ENCODE data around the gene NELL2. TPM values are rescaled to one million over a fixed set of nuclear protein-coding genes. Genes with fewer than 3 reads are reported as not detected.

Gene NELL2
- total and polyA plus RNA-seq, 10 of the 15 experiments (the other 5 are each of a cell fraction or from before 2014, with no cell fraction given): 0.27 to 2.3 (median 0.76) TPM

- TF ChIP-seq TAF1 (IDR thresholded peaks at IDR 0.05; ENCODE audit: borderline replicate concordance, low read depth, low read length) (no peak), RBBP5 (conservative IDR thresholded peaks at IDR 0.05) (no peak)
Observed at GRCh38 chr12:44875954-44876543, at the start of gene NELL2 (continued).

GRCh38 chr12:44921736-44922135, 45.6 kb upstream of the NELL2 start:
- WGBS (ENCODE audit: insufficient coverage, insufficient replicate concordance, low lambda C conversion rate, missing lambda C conversion rate): 71% methylated on average over 3 of the region's 3 CpGs
- FAIRE-seq (no peak), DNase-seq (ENCODE audit: low read depth, low spot score) (no peak), ATAC-seq (no peak)
- Histone ChIP-seq H3K4me3 (no peak overlapping the region), H4K20me1 (ENCODE audit: control insufficient read depth, insufficient read depth) (no peaks in the 10 kb centered on the region), H3K27ac (ENCODE audit: control insufficient read depth, insufficient read depth) (no peak overlapping the region), H2AFZ (ENCODE audit: control insufficient read depth, low read depth, low read length) (no peak overlapping the region), H3K36me3 (ENCODE audit: control insufficient read depth in 2 of 2, insufficient read depth in 2 of 2, low read length in 1 of 2) (no peaks in the 10 kb centered on the region), H3K4me2 (ENCODE audit: control insufficient read depth, insufficient read depth) (no peak overlapping the region), H3K9me3 (replicated peaks; ENCODE audit: control insufficient read depth, insufficient read depth, low read length) (no peaks in the 10 kb centered on the region), H3K4me1 (ENCODE audit: control insufficient read depth, insufficient read depth, low read length) (no peaks in the 10 kb centered on the region), H3K27me3 (replicated peaks in 1 of 2; ENCODE audit: control insufficient read depth in 2 of 2, insufficient read depth in 2 of 2, low read length in 1 of 2) (no peaks in the 10 kb centered on the region), H3K79me2 (ENCODE audit: control insufficient read depth, insufficient read depth, low read length) (no peaks in the 10 kb centered on the region), H3K9ac (ENCODE audit: control insufficient read depth, insufficient read depth, low read length) (no peak overlapping the region)
- RAD21 ChIA-PET (ENCODE audit: unreplicated experiment): interaction anchor here (0.7 kb wide), 1 partner anchor 906 kb away, joined by 3 read pairs; no protein-coding TSS in a partner anchor
- BruUV-seq (replicated peaks): no TSS peak
- POLR2A ChIA-PET: no interaction called here
- CTCF ChIA-PET: interaction anchor here (0.7 kb wide), 1 partner anchor 602 kb away, joined by 3 read pairs; no protein-coding TSS in a partner anchor
- intact Hi-C loops (cut with micrococcal nuclease; ENCODE audit: unreplicated experiment): no loop called here
- SMC1A ChIA-PET (ENCODE audit: uncharacterized antibody, unreplicated experiment): no interaction called here
- in situ Hi-C loops (cut with MboI): loop anchor here (10.0 kb wide), 2 partner anchors 147 to 967 kb away; no protein-coding TSS in a partner anchor
- no peak for TF ChIP-seq CEBPB (IDR thresholded peaks at IDR 0.05; ENCODE audit: borderline replicate concordance in 1 of 2, low read depth in 2 of 2, low read length in 2 of 2)
- TF ChIP-seq TBL1XR1 (IDR thresholded peaks at IDR 0.05; ENCODE audit: low read depth, low read length): no peak
- no peak for TF ChIP-seq ESRRA (IDR thresholded peaks at IDR 0.05; ENCODE audit: low read length)
- no peak for TF ChIP-seq ZBTB4 (CRISPR knock-in tag; IDR thresholded peaks at IDR 0.05)
- no peak for TF ChIP-seq MYB (IDR thresholded peaks at IDR 0.05; ENCODE audit: borderline replicate concordance, low read depth, low read length)
- no peak for TF ChIP-seq SIN3A (IDR thresholded peaks at IDR 0.05; ENCODE audit: low read depth, low read length)
- no peak for TF ChIP-seq MXI1 (IDR thresholded peaks at IDR 0.05; ENCODE audit: low read depth, low read length)
- TF ChIP-seq YBX1 (IDR thresholded peaks at IDR 0.05): no peak
- no peak for TF ChIP-seq YY1 (IDR thresholded peaks at IDR 0.05; ENCODE audit: low read depth, low read length)
- no peak for TF ChIP-seq SREBF2 (IDR thresholded peaks at IDR 0.05; ENCODE audit: low read length)
- no peak for TF ChIP-seq NFIC (IDR thresholded peaks at IDR 0.05; ENCODE audit: low read depth, low read length)
- no peak for TF ChIP-seq SMAD5 (IDR thresholded peaks at IDR 0.05; ENCODE audit: low read depth)
- no peak for TF ChIP-seq JUND (IDR thresholded peaks at IDR 0.05; ENCODE audit: low read depth, low read length)
- TF ChIP-seq USF1 (IDR thresholded peaks at IDR 0.05; ENCODE audit: borderline replicate concordance, extremely low read length, insufficient read depth, low read depth, low read length): no peak
- no peak for TF ChIP-seq CEBPZ (IDR thresholded peaks at IDR 0.05; ENCODE audit: low read depth, low read length)
